Measurements from ENCODE around the gene CADM1.

GRCh38 chr11:115425250-115425649, 79.0 kb downstream of the CADM1 start:
- TF ChIP-seq POLR2A (IDR thresholded peaks at IDR 0.05): no peak
- TF ChIP-seq CTCF (IDR thresholded peaks at IDR 0.05): no peak
- TF ChIP-seq EP300 (IDR thresholded peaks at IDR 0.05): no peak

Measured in stomach (tissue), 4 donors.